HG03135 (cell line): Measurements from ENCODE around the gene ZNF792.
"Not testable (repeated sequence)": the region's sequence is repeated elsewhere in the genome, so short reads cannot be mapped to it uniquely, and the experiment has no call there.

Source experiments
- ATAC-seq: cut with Tn5 transposase; IDR thresholded peaks from one replicate; pipeline ENCODE4 v1.9.1; 2021; ENCODE audit warnings: mild to moderate bottlenecking, moderate library complexity; ENCODE audit not compliant: unreplicated experiment

Gene ZNF792

DNA sequence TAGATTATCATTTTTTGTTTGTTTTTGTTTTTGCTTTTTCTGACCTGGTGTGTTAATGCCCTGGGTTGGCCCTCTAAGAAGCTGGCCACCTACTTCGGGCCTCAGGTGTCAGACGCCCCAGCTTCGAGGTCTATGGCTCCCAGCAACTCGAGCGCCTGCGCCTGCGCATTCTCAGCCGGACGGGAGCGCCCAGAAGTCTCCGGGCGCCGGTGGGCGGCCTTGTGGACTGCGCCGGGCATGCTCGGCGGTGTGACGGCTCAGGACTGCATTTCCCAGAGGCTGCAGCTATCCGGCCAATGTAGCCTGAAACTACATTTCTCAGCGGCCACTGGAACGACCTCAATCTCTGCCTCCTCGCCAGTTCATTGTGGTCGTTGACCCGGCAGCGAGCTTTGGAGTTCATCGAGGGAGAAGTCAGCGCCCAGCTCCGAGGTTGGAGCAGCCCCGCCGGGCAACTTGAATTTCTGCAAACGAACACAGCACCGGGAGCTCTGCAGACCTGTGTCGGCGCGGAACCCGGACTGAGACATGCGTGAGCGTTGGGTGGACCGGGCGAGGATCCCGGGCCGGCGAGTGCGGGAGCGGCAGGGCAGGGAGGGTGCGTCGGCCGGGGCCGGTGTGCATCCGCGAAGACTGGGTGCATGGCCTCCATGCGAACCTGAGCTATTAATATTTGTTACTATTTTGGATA, 37.2 kb downstream of the ZNF792 start, which contains the start of gene ZNF30:
TSS of gene ZNF30 (plus strand) at position 219 of the 691 bp plus-strand sequence. CDS start 3,045 bp downstream, outside the sequence.
- peak; percentile 87 for ATAC-seq

DNA sequence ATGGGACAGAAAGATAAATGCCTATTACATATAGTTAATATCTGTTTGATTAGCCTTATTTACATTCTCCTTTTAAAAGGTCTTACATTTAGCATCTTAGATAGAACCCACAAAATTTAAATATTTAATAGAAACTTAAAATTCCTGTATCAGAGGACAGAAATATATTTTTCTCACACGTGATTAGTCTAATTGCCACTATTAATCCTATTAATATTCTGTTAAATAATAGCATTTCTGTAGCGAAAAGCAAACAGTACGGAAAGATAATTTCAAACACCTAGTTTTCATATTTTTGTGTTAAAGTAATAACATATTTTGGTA, 37.7 kb downstream of the ZNF792 start:
- ATAC-seq, result no peak

DNA sequence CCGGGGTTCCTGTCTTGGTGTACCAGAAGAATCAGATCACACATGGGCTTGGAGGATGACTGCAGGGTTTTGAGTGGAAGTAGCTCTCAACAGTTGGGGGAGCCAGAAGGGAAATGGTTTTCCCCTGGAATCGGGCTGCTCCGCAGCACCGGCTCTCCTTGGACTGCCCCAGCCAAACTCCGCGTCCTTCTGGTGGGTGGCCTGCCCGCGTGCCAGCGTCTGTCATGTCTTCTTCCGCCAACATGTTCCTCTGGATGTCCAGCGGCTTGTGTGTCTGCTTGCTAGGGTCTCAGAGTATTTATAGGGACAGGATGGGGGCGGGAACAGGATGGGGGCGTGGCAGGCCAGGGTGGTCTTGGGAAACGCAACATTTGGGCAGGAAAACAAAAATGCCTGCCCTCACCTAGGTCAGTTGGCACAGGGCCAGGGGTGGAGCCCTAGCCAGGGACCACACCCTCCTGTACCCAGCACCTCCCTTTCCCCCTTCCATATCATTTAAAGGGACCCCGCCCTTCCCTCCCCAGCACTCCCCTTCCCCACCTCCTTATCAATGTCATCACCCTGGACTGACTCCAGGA, 38.7 kb downstream of the ZNF792 start:
- no peak for ATAC-seq

DNA sequence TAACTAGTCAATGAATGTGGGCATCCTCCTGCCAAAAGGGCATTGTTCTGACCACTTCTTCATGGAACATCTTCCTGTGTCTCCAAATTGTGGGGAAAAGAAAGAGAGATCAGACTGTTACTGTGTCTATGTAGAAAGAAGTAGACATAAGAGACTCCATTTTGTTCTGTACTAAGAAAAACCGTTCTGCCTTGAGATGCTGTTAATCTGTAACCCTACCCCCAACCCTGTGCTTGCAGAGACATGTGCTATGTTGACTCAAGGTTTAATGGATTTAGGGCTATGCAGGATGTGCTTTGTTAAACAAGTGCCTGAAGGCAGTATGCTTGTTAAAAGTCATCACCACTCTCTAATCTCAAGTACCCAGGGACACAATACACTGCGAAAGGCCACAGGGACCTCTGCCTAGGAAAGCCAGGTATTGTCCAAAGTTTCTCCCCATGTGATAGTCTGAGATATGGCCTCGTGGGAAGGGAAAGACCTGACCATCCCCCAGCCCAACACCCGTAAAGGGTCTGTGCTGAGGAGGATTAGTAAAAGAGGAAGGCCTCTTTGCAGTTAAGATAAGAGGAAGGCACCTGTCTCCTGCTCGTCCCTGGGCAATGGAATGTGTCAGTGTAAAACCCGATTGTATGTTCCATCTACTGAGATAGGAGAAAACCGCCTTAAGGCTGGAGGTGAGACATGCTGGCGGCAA, 43.8 kb downstream of the ZNF792 start:
- ATAC-seq, result not testable (repeated sequence)

DNA sequence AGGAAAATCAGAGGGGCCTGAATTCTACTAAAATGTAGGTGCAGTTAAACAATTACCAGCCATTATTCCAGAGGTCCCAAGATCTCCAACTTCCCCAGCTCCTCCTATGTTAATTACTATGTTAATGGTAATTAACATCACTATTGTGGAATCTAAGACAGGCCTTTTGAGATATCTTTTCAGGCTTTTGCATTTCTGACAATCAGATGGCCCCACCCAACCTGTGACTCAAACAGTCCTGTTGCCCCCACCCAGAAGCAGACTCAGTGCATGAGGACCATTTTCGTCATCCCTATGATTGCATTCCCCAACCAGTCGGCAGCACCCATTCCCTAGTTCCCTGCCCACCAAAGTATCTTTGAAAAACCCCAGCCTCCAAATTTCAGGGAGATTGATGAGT, 45.8 kb downstream of the ZNF792 start:
- ATAC-seq, result no peak

DNA sequence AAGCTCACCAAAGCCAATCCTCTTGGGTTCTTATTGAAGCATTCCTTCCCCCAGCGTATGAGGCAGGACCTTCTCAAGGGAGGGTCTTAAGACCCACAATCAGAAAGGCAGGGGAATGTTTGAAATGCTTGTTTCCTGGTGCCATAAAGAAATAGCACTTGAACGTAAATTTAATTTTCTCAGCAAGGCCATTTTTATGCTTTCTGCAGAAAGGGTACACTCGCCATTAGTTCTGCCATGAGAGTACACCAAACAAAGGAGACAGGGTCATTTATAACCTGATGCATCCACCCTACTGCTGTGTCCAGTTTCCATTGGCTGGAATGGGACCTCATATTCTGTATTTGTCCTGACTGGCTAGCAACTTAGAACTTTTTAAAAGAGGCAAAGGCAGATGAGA, 46.9 kb downstream of the ZNF792 start:
- ATAC-seq, result not testable (repeated sequence)

DNA sequence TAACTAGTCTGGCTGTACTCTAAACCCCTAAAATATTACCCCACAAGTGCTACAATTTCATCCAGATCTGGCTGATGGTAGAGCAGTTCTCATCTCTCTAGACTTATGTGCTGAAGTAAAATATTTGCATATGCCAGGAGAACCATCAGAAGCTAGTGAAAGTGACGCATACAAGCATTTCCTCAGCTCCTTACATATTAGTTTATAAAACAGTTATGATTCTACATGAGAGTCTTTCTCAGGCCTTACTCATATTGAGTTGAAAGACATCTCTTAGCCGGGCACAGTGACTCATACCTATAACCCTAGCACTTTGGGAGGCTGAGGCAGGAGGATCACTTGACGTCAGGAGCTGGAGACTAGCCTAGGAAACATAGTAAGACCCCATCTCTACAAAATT, 53.3 kb downstream of the ZNF792 start:
- ATAC-seq, result no peak
